Right kidney (tissue), 1 donor: ENCODE measurements around the gene CRTAC1.

Experiments used
- DNase-seq: peaks from one replicate; pipeline ENCODE4 v3.0.0-alpha.2; 2016

The CRTAC1 gene

DNA sequence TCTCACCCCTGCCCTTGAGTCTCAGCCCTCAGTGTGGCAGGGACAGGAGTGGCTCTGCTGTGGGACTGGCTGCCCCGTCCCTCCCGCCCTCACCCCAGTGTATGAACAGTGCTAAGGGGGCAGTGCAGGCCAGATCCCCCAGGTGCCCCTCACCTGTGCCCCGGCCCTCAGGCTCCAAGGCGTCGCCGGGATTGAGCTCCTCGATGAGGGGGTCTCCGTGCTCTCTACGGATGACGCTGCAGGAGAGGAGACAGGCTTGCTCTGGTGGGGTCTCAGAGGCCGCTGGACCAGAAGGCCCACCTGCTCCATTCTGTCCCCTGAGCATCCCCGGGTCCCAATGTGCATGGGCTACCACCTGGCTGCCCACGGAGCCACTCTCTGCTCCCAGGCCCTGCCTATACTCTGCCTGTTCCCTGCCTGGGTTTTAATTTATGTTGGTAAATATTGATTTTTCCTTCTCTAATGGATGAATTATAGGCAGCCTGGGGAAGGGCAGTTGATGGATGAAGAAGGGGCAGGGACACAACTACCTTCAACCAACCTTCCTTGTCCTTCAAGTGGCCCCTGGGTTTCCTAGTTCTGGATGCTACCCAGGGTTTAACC, 133.6 kb downstream of the CRTAC1 start:
- no peak for DNase-seq

DNA sequence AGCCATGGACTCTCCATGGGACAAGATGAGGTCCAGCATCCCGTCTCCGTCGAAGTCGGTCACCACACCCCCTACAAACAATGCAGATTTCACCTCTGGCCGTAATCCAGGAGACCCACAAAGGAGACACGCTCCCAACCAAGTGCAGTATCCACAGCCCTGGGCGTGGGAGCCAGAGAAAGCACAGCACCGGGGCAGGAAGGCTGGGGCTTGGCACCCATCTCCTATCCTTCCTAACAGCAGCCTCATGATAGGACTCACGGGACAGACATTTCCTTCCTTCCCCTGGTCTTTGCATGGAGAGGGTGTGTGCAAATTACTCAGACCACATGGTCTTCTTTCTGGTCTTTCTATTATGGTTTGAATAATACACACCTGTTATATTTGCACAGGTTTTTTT, 134.5 kb downstream of the CRTAC1 start:
- DNase-seq: no peak

DNA sequence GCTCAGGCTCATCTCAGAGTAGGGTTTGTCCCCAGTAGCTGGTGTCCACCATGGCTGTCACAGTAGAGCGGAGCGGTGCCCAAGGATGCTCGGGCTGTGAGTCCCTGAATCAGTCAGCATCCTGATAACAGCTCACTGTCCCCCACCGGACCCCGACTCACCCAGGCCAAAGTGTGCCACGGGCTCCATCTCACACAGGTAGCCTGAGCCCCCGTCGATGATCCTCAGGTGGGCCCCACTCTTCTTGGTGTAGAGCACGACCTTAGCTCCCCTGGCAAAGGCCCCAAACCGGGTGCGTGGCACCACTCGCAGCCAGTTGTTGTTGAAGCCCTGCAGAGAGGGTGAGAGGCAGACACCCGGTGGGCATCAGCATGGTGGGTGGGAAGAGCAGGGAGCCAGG, 135.3 kb downstream of the CRTAC1 start:
- DNase-seq: no peak

DNA sequence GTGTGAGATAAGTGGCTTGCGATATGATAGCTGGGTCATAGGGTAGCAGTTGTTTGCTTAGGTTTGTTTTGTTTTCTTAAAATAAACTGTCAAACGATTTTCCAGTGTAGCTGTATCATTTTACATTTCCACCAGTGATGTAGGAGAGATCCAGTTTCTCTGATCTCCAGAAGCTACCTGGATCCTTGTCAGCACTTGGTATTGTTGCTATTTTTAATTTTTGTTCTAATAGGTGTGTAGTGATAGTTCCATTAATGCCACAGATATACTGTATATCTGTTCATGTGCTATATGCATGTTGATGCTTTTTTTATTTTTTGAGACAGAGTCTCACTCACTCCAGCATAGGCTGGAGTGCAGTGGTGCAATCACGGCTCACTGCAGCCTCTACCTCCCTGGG, 136.3 kb downstream of the CRTAC1 start:
- no peak for DNase-seq

DNA sequence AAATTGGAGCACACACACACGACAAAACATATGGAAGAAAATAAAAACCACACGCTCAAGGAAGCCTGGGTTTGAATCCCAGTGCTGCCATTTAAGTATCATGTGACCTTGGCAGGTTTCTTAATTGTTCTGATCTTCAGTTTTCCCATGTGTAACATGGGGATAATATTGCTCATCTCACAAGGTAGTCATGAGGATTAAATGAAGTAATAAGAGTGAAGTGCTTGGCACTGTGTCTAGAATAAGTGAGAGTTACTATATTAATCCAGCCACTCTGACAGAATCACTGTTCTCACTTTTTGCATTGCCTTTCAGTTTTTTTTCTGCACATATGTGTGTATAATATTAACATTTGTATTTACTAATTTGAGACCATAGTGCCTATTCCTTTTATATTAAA, 137.5 kb downstream of the CRTAC1 start:
- no peak for DNase-seq

DNA sequence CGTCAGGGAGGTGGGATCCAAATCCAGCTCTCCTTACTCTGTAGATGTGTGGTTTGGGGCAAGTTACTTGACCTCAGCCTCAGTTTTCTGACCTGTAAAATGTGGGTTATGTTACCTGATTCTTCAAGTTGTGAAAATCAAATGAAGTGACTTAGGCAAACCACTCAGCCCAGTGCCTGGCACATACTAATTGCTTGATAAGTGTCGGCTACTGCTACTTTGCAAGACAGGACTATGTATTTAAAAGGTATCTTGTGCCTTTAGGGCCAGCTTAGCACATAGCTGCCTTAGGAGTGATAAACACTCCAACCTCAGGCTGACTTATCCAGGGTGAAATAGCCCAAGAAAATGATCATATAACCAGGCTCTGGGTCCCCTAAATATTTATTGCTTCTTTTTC, 137.9 kb downstream of the CRTAC1 start:
- no peak for DNase-seq

DNA sequence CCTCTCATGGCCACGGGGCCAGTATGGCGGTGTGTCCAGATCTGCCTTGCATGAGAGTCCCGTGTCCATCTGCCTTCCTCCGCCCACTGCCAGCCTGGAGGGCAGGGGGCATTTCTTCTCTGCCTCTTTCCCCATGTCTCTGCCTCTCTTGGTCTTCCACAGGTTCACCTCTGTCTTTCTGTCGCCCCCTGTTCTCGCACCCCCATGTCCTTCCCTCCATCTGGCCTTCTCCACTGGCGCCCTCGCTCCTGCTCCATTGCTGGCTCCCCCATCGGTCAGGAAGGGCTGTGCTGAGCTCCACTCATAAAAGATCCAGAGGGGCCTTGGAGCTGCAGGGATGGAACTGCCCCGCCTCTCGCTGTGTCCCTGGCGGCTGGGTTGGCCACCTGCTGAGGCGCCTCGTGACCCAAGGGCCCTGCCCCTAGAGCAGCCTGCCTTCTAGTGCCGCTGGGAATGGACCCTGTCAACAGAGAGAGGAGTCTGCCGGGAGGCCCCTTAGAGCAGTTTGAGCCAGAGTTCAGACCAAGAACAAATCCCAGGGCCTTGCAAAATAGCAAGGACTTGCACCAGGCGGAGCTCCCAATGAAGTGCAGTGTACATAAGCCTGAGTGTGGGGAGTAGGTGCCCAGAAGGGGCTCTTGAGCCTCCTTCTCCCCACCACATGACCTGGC, 138.8 kb downstream of the CRTAC1 start:
- DNase-seq: no peak

DNA sequence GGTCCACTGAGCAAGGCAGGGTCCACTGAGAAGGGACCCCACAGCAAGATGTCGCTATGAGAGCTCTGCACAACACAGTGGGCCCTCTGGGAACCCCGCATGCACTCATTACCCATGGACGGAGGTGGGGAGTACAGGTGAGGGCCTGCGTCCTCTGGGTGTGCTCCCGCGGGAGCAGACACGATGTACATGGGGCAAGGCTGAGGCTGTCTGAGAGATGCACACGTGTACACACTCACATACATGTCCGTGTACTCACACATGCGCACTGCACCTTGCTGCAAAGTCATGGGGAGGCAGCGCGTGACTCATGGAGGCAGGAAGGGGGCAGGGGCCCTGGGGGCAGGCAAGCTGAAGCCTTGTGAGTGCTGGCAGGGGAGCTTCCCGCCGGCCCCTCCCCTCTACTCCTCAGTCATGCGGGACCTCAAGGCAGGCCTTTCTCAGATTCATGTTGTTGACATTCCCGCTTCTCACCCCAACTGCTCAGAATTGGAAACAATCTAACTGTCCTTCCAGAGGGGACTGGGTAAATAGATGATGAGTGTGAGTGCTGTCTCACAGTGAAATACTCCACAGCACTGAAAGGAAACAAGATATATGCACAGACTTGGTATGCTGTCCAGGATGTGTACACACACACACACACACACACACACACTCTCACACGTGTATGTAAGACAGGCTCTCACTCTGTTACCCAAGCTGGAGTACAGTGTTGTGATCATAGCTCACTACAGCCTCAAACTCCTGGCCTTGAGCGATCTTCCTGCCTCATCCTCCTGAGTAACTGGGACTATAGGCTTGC, 140.8 kb downstream of the CRTAC1 start:
- DNase-seq: peak; percentile 58

DNA sequence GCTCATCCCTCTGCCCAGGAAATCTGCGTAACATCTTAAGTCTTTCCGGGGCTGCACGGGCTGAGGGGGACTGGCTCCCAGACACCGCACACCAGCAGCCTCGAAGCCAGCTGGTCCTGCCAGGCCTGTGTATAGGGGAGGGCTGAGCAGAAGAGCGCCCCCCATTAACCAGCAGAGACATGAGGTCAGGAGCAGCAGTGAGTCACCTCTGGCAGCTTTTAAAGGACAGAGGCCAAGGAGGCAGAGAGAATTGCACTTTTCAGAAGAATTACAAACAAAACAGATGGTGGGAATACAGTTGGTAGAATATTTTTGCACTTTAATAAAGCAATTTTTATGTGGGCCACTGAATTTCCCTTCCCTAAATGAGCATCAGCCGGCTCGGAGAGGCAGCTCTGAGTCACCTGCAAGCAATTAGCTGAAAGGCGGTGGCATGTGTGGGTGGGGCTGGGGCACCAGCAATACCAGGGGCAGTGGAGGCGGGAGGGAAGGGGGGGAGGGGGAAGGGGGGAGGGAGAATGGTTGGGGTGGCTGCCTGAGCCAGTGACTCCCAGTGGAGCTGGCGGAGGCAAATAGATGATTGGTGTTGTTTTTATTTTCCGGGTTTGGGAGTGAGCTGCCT, 141.7 kb downstream of the CRTAC1 start:
- DNase-seq: peak; percentile 27

DNA sequence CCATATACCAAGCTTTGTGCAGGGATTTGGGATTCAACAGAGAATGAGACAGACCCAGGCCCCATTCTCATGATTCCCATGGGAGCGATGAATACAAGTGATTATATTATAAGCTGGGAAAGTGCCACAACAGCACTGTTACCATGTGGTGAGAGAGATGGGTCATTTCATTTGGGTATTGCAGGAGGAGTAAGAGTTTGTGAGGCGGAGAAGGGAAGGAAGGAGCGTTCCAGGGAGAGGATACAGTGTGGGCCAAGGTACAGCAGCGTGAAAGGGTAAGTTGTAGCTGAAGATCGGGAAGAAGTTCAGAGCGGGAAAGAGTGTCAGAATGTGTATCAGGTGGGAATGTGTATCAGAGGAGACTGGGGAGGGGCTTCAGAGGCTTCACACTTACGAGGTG, 142.3 kb downstream of the CRTAC1 start:
- no peak for DNase-seq

DNA sequence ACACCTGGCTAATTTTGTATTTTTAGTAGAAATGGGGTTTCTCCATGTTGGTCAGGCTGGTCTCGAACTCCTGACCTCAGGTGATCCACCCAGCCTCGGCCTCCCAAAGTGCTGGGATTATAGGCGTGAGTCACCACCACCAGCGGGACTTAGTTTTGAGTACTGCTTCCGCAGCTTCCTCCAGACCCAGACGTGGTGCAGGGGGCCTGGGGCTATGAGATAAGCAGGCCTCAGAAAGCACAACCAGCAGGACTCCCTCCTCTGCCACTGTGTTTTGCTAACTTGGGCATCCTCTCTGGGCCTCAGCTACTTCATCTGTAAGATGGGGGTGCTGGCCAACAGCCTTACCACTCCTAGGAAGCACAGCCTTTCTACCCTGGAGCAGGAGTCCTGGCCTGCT, 143.0 kb downstream of the CRTAC1 start:
- no peak for DNase-seq

DNA sequence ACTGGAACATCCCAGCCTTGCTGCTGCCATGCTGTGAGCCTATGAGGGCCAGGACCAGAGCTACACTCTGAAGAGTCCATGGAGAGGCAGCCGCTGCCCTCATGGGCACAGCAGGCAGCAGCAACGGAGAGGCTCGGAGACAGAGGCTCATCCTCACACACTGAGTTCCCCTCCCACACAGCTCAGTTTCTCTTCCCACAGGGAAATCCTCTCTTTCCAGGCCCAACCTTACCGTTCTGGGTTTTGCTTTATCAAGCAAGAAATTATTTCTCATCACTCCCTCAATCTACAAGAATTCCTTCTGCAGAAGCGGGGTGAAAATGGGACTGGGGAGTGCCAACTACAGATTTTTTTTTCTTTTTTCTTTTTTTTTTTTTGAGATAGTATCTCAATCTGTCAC, 144.1 kb downstream of the CRTAC1 start:
- peak; percentile 22 for DNase-seq

DNA sequence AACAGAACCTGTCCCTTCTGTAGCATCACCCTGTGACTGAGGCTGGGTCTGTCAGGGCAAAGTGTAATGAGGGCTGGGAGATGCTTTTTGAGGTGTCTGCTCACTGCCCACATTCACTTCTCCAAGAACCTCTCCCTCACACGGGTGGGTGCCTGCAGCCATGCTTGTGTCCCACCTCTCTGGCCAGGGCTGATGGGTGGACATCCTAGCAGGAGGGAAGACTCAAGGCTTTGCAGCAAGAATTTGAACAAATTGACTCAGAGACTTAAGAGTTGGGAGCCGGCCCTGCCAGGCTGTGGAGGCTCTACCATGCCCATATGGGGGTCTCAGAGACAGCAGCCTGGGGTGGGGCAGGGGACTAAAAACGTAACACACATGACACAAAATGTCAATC, 147.3 kb downstream of the CRTAC1 start:
- DNase-seq: no peak

DNA sequence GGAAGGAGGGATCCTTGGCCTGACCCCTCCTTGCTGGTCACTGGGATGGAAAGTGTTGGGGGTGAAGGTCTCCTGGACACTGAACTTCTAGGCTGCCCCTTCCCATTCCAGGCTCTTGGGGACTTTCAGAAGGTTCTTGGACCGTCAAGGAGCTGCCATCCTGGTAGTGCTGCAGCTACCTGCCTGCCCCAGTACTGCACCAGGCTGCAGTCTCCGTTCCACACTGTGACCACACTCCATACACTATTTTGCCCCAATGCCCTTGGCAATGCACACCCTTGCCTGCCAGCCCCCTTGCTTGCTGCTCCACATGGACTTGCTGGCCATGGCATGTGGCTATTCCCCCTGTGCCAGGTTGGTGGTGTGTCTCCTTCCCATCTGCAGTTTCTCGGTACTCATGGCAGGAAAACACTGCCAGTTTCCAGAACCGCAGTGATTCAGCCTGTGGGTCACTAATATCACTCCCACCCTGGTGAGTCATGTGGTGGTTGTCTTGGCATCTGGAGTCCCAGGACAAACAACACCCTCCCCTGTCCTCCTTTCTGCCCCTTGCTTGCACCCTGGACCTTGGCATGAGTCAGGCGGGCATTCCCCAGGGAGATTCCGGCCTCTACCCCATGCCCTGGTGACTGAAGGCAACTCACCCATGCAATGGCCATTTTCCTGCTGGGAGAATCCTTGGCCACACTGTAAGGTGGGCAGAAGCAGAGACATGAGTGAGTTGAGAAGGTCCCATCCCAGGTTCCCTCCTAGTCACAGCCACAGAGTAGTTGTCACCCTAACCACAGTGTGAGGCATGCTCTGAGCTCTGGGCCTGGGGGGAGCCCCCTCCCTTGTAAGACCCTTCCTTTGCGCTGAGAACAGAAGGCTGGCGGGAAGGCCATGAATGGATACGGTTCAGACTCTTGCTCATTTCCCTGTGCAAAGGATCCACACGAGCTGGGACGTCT, 148.0 kb downstream of the CRTAC1 start:
- no peak for DNase-seq

DNA sequence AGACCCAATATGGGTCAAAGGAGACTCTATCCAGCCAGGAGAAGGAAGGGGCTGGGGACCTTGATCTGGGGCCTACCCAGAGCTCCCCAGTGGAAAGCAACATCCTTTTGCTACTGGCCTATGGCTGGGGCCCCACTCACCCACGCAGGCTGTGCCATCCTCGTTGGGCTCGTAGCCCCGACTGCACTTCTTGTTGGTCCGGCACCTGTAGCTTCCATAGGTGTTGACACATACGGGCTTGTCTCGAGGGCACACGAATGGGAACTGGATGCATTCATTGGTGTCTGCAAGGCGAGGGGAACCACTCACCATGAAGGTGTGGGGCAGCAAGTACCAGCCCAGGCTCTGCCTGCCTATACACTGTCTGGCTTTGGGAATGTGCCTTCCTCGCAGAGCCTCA, 150.3 kb downstream of the CRTAC1 start:
- DNase-seq: no peak

DNA sequence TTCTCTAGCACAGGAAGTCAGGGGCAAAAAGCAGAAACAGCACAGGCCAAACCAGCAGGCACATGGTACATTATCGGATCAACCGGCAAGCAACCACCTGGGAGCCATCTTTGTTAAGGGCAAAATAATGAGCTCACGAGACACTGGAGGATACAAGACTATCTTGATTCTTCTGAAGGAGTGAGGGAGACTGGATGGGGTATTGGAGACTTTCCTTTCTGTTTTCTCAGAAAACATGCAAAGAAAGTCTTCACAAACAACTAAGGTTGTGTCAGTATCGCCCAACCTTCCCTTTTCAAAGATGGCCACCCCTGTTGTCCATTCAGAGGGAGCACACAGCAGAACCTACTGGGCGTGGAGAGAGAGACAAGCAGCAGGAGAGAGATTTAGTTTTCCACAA, 151.2 kb downstream of the CRTAC1 start:
- DNase-seq: no peak

DNA sequence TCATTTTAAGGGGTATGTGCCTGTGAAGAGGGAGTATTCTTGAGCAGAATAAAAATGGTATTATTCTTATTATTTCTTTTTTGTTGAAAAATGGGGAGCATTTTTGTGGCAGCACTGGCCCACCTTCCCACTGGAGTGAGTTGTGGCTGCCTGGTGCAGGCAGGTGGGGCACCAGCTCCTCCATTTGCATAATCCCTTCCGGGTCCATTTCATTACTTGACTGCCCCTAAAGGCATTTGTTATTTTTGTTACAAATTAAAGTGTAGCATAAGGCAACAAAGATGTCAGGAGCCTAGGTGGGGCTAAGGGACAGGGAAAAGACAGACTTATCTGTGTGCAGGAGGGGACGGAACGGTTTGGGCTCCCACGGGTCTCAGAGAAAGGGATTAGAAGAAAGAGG, 154.0 kb downstream of the CRTAC1 start:
- no peak for DNase-seq

DNA sequence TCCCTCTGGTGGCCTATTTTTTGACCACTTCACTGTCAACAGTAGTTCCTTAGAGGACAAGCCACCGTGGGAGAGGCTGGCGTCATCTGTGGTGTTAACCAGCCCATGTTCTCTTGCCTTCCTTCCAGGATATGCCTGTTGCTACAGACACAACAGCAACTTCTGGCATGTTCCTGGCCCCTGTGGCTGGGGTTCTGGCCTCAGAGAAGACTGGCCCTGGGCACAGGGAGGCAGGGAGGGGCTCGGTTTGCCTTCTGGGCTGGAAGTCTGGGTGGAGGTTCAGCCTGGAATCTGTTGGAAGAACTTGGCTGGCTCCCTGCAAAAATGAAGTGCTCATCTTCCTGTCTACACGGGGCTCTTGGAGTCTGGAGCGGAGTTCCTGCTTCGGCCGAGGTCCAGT, 155.0 kb downstream of the CRTAC1 start:
- no peak for DNase-seq

DNA sequence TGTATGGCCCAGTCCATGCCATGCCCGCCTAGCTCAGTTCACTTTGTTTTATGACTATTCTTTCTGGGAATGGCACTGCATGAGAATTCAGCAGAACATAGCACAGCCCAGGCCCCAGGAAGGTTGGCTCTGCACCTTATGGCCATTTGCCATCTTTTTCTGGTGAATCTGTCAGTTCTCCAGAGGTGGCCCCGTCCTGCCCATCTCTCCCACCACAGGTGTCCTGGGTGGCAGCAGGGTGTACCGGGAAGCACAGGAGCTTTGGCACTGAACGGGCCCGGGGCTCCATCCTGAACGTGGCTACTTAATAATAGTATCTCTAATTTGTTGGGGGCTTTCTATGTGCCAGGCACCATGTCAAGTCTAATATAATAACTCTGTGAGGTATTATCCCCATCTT, 156.1 kb downstream of the CRTAC1 start:
- DNase-seq: no peak

DNA sequence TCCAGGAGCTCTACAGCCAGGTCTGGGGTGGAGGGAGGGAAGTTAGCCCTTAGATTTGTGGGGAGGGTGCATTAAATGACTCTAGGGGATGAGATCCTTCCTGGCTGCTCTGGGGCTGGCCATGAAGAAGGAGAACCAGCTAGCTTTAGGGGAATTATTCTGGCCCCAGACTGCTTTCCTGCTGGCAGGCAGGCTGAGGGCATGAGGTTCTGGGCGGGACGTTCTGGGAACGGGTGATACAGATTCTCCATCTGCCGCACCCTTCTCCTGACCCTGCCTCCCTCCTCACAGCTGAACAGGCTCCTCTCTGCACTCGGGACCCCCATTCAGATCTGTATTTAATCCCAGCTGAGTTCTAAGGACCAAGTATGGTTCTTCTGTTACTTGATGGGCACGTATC, 156.9 kb downstream of the CRTAC1 start:
- DNase-seq: no peak

DNA sequence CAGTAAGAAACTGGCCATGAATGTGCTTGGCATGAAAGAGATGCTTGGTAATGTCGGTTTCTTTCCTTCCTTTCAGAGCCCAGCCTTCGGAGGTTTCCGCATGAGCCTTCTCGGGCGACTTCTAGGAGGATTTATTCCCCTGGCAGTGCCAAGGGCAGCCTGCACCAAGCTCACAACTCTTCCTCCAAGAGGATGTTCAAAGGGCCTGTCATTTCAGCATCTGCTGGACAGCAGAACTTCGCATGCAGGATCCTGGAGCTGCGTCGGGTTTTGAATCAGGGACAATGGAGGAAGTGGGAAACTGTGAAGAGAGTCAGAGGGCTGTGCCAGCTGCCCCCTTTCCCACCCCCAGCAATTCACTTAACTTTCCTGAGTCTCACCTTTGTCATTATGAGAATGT, 159.4 kb downstream of the CRTAC1 start:
- no peak for DNase-seq
